K562 treated with DMSO at 1 percent for 24 hours (cell line): ENCODE measurements around the gene CBX5. TPM values are rescaled to one million over a fixed set of nuclear protein-coding genes. Genes with fewer than 3 reads are reported as not detected.

ENCODE experiments used
- total RNA-seq: library from RNA; unstranded; fragments of 300-600 nt; gene quantifications from 2 replicates; pipeline ENCODE4 v1.2.3, GENCODE V29; 2022; ENCODE audit warnings: low read depth; ENCODE audit not compliant: insufficient read depth

The CBX5 gene
- 21.0 and 23.8 TPM in 2 replicates for total RNA-seq

GRCh38 chr12:54279632-54280467, at the start of gene CBX5:
TSS of gene CBX5 (minus strand) at chr12:54280122. CDS start at chr12:54257650, 22,472 bp downstream.

GRCh38 chr12:54324617-54325441, 44.9 kb upstream of the CBX5 start, which contains the start of gene COPZ1:
TSS of gene COPZ1 (plus strand) at chr12:54325131. CDS start at chr12:54325164, 33 bp downstream.

GRCh38 chr12:54300732-54301427, 21.0 kb upstream of the CBX5 start, which contains the start of gene NFE2:
TSS of gene NFE2 (minus strand) at chr12:54301015. CDS start at chr12:54295248, 5,767 bp downstream.

GRCh38 chr12:54280468-54281260, 742 bp upstream of the CBX5 start, which contains the start of gene HNRNPA1:
TSS of gene HNRNPA1 (plus strand) at chr12:54280726. CDS start at chr12:54280808, 82 bp downstream.

Other genes starting within 250 kb of the CBX5 start
- gene HOXC5, start 247.1 kb downstream of the CBX5 start, total RNA-seq = not detected in 2 replicates
- gene HOXC4, start 226.3 kb downstream of the CBX5 start, total RNA-seq = 0.54 and 2.0 TPM in 2 replicates
- gene SMUG1, start 91.1 kb downstream of the CBX5 start, total RNA-seq = 37.1 and 41.5 TPM in 2 replicates
- 1,484 and 1,568 TPM in 2 replicates for gene HNRNPA1, start 604 bp upstream of the CBX5 start, total RNA-seq
- gene NFE2, start 20.9 kb upstream of the CBX5 start, total RNA-seq = 126 and 152 TPM in 2 replicates
- 136 and 154 TPM in 2 replicates for gene COPZ1, start 45.0 kb upstream of the CBX5 start, total RNA-seq
- 0.31 TPM in 1 of 2 replicates, not detected in the other for gene GPR84, start 84.4 kb upstream of the CBX5 start, total RNA-seq
- 49.0 and 51.3 TPM in 2 replicates for gene ZNF385A, start 104.6 kb upstream of the CBX5 start, total RNA-seq
- 82.1 and 87.8 TPM in 2 replicates for gene ITGA5, start 139.1 kb upstream of the CBX5 start, total RNA-seq
- gene GTSF1, start 193.5 kb upstream of the CBX5 start, total RNA-seq = 239 and 243 TPM in 2 replicates
- gene NCKAP1L, start 217.6 kb upstream of the CBX5 start, total RNA-seq = 53.6 and 56.3 TPM in 2 replicates